ENCODE data around the gene RASSF7. TPM values are rescaled to one million over a fixed set of nuclear protein-coding genes. Genes with fewer than 3 reads are reported as not detected.
A peak's percentile ranks its signal among the peaks of the same experiment; 100 is the strongest.

RASSF7 gene
- total RNA-seq, 1 donor from 2014 or later, result 4.6 TPM

DNA sequence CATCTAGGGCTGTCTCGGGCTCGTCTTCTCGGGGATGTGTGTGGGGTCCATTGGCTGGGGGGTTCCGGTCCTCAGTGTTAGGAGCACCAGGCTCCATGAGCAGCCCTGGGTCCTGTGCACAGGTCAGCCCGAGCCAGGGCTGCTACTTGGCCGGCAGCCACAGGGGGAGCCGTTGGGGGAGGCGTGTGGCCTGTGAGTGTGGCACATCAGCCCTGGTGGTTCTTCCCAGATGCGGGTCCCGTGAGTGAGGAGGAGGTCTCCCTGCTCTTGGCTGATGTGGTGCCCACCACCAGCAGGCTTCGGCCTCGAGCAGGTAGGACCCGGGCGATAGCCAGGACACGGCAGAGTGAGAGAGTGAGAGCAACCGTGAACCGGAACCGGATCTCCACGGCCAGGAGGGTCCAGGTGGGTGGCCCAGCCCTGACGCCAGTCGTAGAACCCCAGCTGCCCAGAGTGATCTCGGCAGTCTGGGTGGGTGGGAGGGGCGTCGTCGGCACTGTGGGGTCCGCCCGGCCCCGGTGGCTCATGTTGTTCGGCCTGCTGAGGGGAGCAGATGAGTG, 36.5 kb downstream of the RASSF7 start:
- intact Hi-C loops (cut with micrococcal nuclease), result no loop called here
- ATAC-seq, result peak; percentile 9
- DNase-seq, result no peak

DNA sequence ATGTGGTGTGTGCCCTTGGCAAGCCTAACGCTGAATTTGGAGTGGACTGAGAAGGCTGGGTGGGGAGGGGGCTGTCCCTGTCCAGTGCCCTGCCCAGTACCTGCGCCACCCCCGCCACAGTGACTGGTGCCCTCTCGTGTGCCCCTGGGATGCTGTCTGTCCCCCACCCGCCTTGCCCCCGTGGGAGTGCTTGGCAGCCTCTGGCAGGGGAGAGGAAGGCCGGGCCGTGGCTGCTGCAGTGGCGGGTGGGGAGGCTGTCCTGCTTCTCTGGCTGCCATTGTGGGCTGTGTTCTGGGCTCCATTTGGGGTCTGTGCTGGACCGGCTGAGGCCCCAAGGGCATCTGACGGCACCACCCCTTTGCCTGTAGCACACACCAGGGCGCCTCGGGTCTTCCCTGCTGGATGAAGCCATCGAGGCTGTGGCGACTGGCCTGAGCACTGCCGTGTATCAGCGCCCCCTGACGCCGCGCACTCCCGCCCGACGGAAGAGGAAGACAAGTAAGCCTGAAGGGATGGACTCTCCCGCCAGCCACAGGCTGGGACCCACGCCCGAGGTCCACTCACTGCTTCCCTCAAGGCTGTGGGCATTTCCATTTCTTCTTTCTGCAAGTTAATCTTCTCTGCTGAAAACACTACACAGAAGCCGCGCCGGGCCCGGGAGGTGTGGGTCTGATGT, 37.4 kb downstream of the RASSF7 start:
- DNase-seq, result no peak
- intact Hi-C loops (cut with micrococcal nuclease), result no loop called here
- no peak for ATAC-seq

DNA sequence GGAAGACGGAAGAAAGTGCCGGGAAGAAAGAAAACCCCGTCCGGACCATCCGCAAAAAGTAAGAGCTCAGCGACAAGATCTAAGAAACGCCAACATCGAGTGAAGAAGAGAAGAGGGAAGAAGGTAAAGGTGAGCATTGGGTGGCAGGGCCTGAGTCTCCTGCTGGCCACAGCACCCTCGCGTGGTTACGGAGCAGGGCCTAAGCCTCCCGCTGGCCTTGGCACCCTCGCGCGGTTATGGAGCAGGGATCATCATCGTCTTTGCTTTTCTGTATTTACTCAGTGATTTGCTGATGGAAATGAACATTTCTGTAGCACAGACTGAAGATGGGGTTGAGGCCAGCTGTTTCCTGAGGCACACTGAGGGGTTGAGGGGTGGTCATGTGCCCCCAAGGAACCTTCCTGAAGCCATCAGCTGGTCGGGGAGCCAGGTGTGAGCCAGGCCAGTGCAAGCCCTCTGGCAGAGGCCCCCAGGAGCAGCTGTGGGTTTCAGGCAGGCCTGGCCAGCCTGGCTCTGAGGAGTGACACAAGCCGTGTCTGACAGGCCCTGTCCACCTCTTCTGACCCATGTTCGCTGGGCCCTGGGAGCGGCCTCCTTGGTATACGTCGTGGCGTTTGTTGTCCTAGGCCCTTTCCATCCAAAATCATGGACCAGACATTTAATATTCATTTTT, 40.9 kb downstream of the RASSF7 start:
- intact Hi-C loops (cut with micrococcal nuclease), result no loop called here
- ATAC-seq (no peak), DNase-seq (no peak)

DNA sequence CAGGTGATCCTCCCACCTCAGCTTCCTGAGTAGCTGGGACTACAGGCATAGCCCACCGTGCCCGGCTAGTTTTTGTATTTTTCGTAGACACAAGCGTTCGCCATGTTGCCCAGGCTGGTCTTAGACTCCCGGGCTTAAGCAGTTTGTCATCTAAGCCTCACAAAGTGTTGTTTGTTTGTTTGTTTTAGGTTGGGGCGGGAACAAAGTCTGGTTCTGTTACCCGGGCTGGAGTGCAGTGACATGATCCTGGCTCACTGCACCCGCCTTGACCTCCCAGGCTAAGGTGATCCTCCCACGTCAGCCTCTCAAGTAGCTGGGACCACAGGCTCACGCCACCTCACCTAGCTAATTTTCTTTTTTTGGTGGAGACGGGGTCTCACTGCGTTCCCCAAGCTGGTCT, 42.4 kb downstream of the RASSF7 start:
- intact Hi-C loops (cut with micrococcal nuclease), result no loop called here
- ATAC-seq (no peak), DNase-seq (no peak)

DNA sequence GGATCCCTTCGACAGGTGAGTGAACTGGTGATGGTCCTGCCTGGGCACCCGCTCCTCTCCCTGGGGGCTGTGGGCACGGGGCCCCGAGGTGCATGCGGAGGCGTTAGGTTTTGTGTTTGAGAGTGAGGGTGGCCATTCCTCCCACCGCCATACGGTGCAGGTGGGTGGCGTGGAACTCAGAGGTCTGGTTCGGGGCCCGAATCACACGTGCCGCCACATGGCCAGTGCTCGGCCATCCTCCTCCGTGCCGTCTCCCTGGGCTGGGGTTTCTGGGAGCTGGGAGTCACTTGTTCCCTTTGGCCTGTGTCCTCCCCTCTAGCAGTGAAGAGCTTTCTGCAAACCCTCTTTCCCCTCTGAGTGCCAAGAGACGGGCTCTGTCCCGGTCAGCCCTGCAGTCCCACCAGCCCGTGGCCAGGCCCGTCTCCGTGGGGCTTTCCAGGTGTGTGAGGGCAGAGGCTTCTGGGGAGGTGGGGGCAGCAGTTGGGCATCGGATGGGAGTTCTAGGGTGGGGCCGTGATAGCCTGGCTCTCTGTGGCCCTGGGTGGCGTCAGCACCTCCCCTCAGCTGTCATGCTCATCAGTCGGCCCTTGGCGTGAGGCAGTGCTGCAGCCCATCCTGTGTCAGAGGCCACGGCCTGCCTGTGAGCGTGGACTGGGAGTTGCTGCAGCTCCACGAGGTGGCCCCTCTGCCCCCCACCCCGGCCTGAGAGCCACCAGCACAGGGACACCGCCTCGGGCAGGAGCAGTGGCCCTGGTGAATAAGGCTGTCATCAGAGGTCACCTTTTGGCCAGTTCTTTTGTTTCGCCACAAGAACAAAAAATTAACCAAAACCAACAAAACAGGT, 44.7 kb downstream of the RASSF7 start:
- intact Hi-C loops (cut with micrococcal nuclease), result no loop called here
- DNase-seq (peak; percentile 27), ATAC-seq (peak; percentile 3)

DNA sequence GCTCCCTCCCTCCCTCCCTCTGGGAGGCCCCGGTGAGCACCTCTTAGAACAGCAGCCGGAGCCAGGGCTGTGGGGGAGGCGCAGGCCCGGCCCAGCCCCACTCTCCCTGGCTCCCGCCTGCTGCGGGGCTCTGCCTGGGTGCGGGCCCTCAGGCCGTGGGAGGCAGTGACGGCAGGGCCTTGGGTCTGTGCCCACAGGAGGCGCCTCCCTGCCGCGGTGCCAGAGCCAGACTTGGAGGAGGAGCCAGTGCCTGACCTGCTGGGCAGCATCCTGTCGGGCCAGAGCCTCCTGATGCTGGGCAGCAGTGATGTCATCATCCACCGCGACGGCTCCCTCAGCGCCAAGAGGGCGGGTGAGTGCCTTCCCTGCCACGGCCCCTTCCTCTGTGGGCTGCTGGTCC, 45.5 kb downstream of the RASSF7 start:
- intact Hi-C loops (cut with micrococcal nuclease), result no loop called here
- ATAC-seq (peak; percentile 92), DNase-seq (peak; percentile 85)

DNA sequence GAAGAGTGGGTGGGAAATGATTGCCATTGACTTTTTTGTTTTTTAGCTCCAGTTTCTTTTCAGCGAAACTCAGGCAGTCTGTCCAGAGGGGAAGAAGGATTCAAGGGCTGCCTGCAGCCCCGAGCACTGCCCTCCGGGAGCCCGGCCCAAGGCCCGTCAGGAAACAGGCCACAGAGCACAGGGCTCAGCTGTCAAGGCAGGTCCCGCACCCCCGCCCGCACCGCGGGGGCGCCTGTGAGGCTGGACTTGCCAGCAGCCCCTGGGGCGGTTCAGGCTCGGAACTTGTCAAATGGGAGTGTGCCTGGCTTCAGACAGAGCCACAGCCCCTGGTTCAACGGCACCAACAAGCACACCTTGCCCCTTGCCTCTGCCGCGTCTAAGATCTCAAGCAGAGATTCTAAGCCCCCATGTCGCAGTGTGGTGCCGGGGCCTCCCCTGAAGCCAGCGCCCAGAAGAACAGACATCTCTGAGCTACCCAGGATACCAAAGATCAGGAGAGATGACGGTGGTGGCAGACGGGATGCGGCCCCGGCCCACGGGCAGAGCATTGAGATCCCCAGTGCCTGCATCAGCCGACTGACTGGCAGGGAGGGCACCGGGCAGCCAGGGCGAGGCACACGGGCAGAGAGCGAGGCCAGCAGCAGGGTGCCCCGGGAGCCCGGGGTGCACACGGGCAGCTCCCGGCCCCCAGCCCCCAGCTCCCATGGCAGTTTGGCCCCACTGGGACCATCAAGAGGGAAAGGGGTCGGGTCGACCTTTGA, 46.4 kb downstream of the RASSF7 start:
- DNase-seq (no peak), ATAC-seq (no peak)
- intact Hi-C loops (cut with micrococcal nuclease), result no loop called here

DNA sequence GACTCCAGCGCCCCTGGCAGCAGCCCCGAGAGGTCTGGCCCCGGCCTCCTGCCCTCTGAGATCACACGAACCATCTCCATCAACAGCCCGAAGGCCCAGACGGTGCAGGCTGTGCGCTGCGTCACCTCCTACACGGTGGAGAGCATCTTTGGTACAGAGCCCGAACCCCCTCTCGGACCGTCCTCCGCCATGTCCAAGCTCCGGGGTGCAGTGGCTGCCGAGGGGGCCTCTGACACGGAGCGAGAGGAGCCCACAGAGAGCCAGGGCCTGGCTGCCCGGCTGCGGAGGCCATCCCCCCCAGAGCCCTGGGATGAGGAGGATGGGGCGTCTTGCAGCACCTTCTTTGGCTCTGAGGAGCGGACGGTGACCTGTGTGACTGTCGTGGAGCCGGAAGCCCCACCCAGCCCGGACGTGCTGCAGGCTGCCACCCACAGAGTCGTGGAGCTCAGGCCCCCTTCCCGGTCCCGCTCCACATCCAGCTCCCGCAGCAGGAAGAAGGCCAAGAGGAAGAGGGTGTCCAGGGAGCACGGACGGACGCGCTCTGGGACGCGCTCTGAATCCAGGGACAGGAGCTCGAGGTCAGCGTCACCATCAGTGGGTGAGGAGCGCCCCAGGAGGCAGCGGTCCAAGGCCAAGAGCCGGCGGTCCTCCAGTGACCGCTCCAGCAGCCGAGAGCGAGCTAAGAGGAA, 47.3 kb downstream of the RASSF7 start:
- ATAC-seq (no peak), DNase-seq (no peak)

DNA sequence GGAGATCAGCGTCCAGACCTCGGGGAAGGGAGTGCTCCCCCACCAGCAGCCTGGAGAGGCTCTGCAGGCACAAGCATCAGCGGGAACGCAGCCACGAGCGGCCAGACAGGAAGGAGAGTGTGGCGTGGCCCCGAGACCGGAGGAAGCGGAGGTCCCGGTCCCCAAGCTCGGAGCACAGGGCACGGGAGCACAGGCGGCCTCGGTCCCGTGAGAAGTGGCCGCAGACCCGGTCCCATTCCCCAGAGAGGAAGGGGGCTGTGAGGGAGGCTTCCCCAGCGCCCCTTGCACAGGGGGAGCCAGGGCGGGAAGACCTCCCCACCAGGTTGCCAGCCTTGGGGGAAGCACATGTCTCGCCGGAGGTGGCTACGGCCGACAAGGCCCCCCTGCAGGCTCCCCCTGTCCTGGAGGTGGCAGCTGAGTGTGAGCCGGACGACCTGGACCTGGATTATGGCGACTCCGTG, 48.1 kb downstream of the RASSF7 start:
- DNase-seq (no peak), ATAC-seq (no peak)
- intact Hi-C loops (cut with micrococcal nuclease), result no loop called here

More for the DNA sequence above, 47.3 kb downstream of the RASSF7 start:
- intact Hi-C loops (cut with micrococcal nuclease), result no loop called here

DNA sequence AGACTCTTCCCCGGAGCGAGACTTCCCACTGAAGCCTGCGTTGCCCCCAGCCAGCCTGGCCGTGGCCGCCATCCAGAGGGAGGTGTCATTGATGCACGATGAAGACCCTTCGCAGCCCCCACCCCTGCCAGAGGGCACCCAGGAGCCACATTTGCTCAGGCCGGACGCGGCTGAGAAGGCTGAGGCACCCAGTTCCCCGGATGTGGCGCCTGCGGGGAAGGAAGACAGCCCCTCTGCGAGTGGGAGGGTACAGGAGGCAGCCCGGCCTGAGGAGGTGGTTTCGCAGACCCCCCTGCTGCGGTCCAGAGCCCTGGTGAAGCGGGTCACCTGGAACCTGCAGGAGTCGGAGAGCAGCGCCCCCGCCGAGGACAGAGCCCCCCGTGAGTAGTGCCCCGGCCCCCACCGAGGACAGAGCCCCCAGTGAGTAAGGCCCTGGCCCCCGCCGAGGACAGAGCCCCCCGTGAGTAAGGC, 48.6 kb downstream of the RASSF7 start:
- intact Hi-C loops (cut with micrococcal nuclease), result no loop called here
- no peak for ATAC-seq

DNA sequence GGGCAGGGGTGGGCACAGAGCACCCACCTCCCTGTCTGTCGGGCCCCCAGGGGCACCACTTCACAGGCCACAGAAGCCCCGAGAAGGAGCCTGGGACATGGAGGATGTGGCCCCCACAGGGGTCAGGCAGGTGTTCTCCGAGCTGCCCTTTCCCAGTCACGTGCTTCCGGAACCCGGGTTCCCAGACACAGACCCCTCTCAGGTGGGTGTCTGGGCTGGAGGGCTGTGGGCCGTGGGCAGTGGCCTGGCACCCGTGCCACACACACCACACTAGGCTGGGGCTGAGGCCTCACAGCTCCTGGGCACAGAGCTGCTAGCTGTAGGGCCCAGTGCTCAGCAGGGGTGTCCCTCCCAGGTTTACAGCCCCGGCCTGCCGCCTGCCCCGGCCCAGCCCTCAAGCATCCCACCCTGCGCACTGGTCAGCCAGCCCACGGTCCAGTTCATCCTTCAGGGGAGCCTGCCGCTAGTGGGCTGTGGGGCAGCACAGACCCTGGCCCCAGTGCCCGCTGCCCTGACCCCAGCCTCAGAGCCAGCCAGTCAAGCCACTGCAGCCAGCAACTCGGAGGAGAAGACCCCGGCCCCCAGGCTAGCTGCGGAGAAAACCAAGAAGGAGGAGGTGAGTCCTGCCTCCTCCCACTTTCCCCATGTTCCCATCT, 49.5 kb downstream of the RASSF7 start:
- DNase-seq, result no peak
- intact Hi-C loops (cut with micrococcal nuclease), result no loop called here
- no peak for ATAC-seq

More for the DNA sequence above, 48.6 kb downstream of the RASSF7 start:
- DNase-seq, result no peak

DNA sequence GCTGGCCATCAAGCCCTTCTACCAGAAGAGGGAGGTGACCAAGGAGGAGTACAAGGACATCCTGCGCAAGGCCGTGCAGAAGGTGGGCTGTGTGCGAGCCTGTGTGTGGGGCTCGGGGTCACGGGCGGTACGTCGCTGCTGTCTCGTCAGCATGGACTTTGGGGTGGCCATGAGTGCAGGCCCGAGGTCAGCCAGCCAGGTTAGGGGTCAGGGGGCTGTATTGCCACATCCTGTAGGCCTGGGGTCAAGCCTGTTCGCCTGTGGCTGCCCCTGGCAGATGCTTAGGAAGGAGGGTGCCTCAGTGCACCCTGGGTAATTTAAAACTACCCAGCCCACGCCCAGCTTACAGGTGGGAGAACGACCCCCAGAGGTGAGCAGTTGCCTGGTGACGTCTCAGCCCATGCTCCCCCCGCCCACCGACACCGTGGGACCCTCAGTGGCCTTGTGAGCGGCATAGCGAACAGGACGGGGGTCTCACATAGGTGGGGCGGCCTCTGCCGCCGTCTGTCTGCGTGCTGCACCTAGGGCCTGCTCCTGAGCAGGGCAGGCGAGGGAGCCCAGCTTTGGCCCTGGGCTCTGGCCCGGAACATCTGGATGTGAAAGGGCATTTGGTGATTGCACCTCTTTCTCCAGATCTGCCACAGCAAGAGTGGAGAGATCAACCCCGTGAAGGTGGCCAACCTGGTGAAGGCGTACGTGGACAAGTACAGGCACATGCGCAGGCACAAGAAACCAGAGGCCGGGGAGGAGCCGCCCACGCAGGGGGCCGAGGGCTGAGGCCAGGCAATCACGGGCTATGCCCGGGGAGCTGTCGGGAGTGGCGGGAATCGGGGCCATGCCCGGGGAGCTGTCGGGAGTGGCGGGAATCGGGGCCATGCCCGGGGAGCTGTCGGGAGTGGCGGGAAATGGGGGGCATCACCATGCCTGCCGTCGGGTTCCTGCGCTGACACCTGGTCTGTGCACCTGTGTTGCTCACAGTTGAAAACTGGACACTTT, 50.5 kb downstream of the RASSF7 start:
- intact Hi-C loops (cut with micrococcal nuclease), result no loop called here
- ATAC-seq, result no peak
- DNase-seq, result no peak

DNA sequence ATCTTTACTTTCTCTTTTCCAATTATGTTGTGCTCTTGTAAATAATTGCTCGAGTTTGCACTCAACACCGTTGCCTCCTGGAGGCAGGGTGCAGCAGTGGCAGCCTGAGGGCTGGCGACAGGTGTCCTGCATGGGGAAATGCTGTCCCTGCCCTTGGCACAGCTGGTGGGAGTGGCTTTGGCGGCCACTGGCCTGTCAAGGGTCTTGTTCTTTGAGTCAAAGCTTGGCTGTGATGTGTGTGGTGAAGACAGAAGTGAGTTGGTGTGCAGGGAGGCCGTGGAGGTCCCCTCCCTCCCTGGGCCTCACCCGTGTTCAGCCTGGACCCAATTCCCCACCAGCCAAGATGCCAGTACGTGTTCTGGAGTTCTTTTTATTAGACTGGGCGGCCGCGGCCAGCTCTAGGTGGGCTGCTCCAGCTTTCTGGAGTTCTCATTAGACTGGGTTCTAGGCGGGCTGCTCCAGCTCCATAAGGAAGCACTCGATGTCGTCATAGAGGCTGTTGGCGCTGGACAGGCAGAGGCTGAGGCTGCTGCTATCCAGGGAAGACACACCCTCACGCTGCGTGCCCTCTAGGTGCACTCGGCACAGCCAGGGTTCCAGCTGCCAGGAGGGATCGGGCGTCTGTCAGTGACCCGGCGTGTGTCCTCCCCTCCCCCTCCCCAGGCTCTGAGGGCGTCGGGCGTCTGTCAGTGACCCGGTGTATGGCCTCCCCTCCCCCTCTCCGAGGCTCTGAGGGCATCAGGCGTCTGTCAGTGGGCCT, 51.6 kb downstream of the RASSF7 start:
- ATAC-seq, result no peak
- no peak for DNase-seq
- intact Hi-C loops (cut with micrococcal nuclease), result no loop called here

DNA sequence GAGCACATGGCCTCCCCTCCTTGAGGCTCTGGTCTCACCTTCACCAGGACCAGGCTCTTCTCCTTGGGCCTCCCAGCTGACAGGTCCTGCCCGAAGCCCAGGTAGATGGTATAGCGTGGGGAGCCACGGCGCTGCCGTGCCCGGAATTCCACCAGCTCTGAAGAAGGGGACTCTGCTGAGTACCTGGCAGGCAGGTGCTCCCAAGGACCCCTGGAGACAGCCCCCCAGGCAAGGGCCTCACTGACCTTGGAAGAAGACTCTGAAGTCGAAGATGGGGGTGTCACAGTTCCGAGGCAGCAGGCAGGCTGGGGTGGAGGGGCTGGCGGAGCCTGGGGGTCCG, 52.2 kb downstream of the RASSF7 start:
- no peak for ATAC-seq
- intact Hi-C loops (cut with micrococcal nuclease), result no loop called here
- DNase-seq, result no peak

DNA sequence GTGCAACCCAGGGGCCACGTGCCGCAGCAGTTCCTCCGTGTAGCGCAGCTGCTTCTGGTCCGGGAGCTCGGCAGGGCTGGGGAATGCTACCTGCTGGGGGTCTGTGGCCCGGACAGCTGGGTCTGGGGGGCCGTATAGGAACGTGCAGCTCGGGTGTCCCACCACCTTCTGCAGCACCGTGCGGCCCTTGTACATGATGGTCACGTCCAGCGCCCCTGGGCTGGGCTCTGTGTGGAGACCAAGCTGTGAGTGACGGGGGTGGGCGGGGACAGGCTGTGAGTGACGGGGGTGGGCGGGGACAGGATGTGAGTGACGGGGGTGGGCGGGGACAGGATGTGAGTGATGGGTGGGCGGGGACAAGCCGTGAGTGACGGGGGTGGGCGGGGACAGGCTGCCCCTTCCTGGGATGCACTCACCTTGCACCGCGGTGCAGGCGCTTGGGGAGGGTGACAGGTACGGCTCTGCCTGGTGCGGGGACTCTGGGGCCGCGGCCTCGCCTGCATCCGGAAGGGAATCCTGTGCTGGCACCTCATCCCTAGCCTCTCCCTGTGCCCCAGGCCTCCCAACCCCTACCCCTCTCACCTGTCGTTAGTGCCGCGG, 52.7 kb downstream of the RASSF7 start:
- peak; percentile 1 for ATAC-seq
- intact Hi-C loops (cut with micrococcal nuclease), result no loop called here
- peak; percentile 75 for DNase-seq

Measured in left ventricle myocardium superior (tissue), 1 donor.